Fibroblast of mammary gland (primary cell): ENCODE results near the gene B3GNT4.
"Not testable (repeated sequence)": the region's sequence is repeated elsewhere in the genome, so short reads cannot be mapped to it uniquely, and the experiment has no call there.

Experiments
- DNase-seq: peaks from one replicate; pipeline ENCODE4 v3.0.0-alpha.2; 2010; ENCODE audit warnings: low read depth
- H3K4me3 ChIP-seq: 2 replicates; pipeline ENCODE4 v1.5.1; 2011; ENCODE audit warnings: low read depth, mild to moderate bottlenecking, low read length, moderate library complexity; ENCODE audit not compliant: control insufficient read depth
- CTCF ChIP-seq: conservative IDR thresholded peaks from 2 replicates; pipeline ENCODE4 v1.5.1; 2011; ENCODE audit warnings: low read depth, low read length, inconsistent platforms; ENCODE audit not compliant: control insufficient read depth, insufficient read depth

Gene B3GNT4

DNA sequence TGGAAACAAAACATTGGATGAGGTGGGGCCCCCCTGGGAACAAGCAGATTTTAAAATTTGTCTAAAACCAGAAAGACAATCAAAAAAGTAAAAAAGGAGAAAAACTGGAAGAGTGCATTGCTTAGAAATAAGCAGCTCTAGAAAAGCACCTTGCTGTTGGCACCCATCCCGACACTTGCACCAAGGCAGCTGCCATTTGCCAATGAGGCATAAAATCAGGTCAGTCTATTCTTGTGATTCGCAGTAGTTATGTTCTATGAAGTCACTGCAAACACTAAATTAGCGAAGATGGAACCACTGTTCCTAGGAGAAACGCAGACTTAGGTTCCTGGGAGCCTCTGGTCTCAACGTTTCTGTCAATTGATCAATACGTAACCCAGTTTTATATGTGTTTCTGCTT lies 46.5 kb downstream of the B3GNT4 start:
- no peak for TF ChIP-seq CTCF
- no peak for DNase-seq
- H3K4me3 ChIP-seq, result no peak overlapping the region

- no peak for TF ChIP-seq CTCF
- DNase-seq, result no peak
- no peak overlapping the region for H3K4me3 ChIP-seq
These were observed 47.0 kb downstream of the B3GNT4 start for GRCh38 chr12:122250536-122250935.

- DNase-seq, H3K4me3 ChIP-seq: not testable (repeated sequence)
These were observed 55.0 kb downstream of the B3GNT4 start for GRCh38 chr12:122258462-122258861.
